ENCODE data around the gene CWC27.

Gene CWC27

GRCh38 chr5:64972591-64972990, 203.9 kb downstream of the CWC27 start:
- no peak for DNase-seq (ENCODE audit: low read depth in 1 of 2, low spot score in 1 of 2)

GRCh38 chr5:64973215-64973614, 204.5 kb downstream of the CWC27 start:
- DNase-seq (ENCODE audit: low read depth in 1 of 2, low spot score in 1 of 2): no peak

- DNase-seq (ENCODE audit: low read depth in 1 of 2, low spot score in 1 of 2): no peak
Measured at GRCh38 chr5:64977779-64978178, 209.0 kb downstream of the CWC27 start.

GRCh38 chr5:64978546-64978945, 209.8 kb downstream of the CWC27 start:
- DNase-seq (ENCODE audit: low read depth in 1 of 2, low spot score in 1 of 2): no peak

- no peak for DNase-seq (ENCODE audit: low read depth in 1 of 2, low spot score in 1 of 2)
Measured at GRCh38 chr5:64979531-64979930, 210.8 kb downstream of the CWC27 start.

GRCh38 chr5:64980176-64980575, 211.4 kb downstream of the CWC27 start:
- no peak for DNase-seq (ENCODE audit: low read depth in 1 of 2, low spot score in 1 of 2)

- DNase-seq (ENCODE audit: low read depth in 1 of 2, low spot score in 1 of 2): no peak
Measured at GRCh38 chr5:64987768-64988167, 219.0 kb downstream of the CWC27 start.

GRCh38 chr5:65009207-65009606, 240.5 kb downstream of the CWC27 start:
- DNase-seq (ENCODE audit: low read depth in 1 of 2, low spot score in 1 of 2): no peak

- no peak for DNase-seq (ENCODE audit: low read depth in 1 of 2, low spot score in 1 of 2)
Measured at GRCh38 chr5:65010841-65011240, 242.1 kb downstream of the CWC27 start.

GRCh38 chr5:65012301-65012892, 243.7 kb downstream of the CWC27 start:
- no peak for DNase-seq (ENCODE audit: low read depth in 1 of 2, low spot score in 1 of 2)

GRCh38 chr5:65013166-65013565, 244.4 kb downstream of the CWC27 start:
- DNase-seq (ENCODE audit: low read depth in 1 of 2, low spot score in 1 of 2): no peak

- no peak for DNase-seq (ENCODE audit: low read depth in 1 of 2, low spot score in 1 of 2)
Measured at GRCh38 chr5:65014769-65015168, 246.0 kb downstream of the CWC27 start.

- no peak for DNase-seq (ENCODE audit: low read depth in 1 of 2, low spot score in 1 of 2)
Measured at GRCh38 chr5:65015767-65016166, 247.0 kb downstream of the CWC27 start.

- DNase-seq (ENCODE audit: low read depth in 1 of 2, low spot score in 1 of 2): no peak
Measured at GRCh38 chr5:65017636-65018035, 248.9 kb downstream of the CWC27 start.

GRCh38 chr5:65018763-65019162, 250.0 kb downstream of the CWC27 start:
- DNase-seq (ENCODE audit: low read depth in 1 of 2, low spot score in 1 of 2): no peak

- DNase-seq (ENCODE audit: low read depth in 1 of 2, low spot score in 1 of 2): no peak
Measured at GRCh38 chr5:65020492-65020891, 251.8 kb downstream of the CWC27 start.

- DNase-seq (ENCODE audit: low read depth in 1 of 2, low spot score in 1 of 2): no peak
Measured at GRCh38 chr5:65021527-65022226, 252.9 kb downstream of the CWC27 start.

GRCh38 chr5:65022932-65023331, 254.2 kb downstream of the CWC27 start:
- DNase-seq (ENCODE audit: low read depth in 1 of 2, low spot score in 1 of 2): no peak

GRCh38 chr5:65024681-65025080, 256.0 kb downstream of the CWC27 start:
- no peak for DNase-seq (ENCODE audit: low read depth in 1 of 2, low spot score in 1 of 2)

GRCh38 chr5:65026816-65027548, 258.3 kb downstream of the CWC27 start:
- no peak for DNase-seq (ENCODE audit: low read depth in 1 of 2, low spot score in 1 of 2)

- DNase-seq (ENCODE audit: low read depth in 1 of 2, low spot score in 1 of 2): no peak
Measured at GRCh38 chr5:65029178-65029577, 260.4 kb downstream of the CWC27 start.

- DNase-seq (ENCODE audit: low read depth in 1 of 2, low spot score in 1 of 2): no peak
Measured at GRCh38 chr5:65030056-65030455, 261.3 kb downstream of the CWC27 start.

All from activated CD4-positive, alpha-beta T cell treated with anti-CD3 and anti-CD28 coated beads, Interleukin-2, amount 50 U/mL, for 24 hours (primary cell).